IPS-18a (cell line): Measurements from ENCODE around the gene GSTA2.
"Not testable (repeated sequence)": the region's sequence is repeated elsewhere in the genome, so short reads cannot be mapped to it uniquely, and the experiment has no call there.

Experiments
- H3K27ac ChIP-seq: one replicate; pipeline ENCODE4 v1.5.1; 2013; ENCODE audit warnings: low read length
- H3K27me3 ChIP-seq: one replicate; pipeline ENCODE4 v1.6.1; 2013; ENCODE audit warnings: mild to moderate bottlenecking, low read length; ENCODE audit not compliant: control insufficient read depth, insufficient read depth
- H3K36me3 ChIP-seq: one replicate; pipeline ENCODE4 v1.6.1; 2013; ENCODE audit warnings: low read depth, low read length; ENCODE audit not compliant: control insufficient read depth
- H3K4me1 ChIP-seq: one replicate; pipeline ENCODE4 v1.6.1; 2013; ENCODE audit warnings: low read depth, low read length; ENCODE audit not compliant: control insufficient read depth
- H3K4me3 ChIP-seq: one replicate; pipeline ENCODE4 v1.5.1; 2013; ENCODE audit warnings: low read length
- H3K9ac ChIP-seq: one replicate; pipeline ENCODE4 v1.6.1; 2013; ENCODE audit warnings: mild to moderate bottlenecking, low read length, moderate library complexity
- H3K9me3 ChIP-seq: one replicate; pipeline ENCODE4 v1.6.1; 2013; ENCODE audit warnings: low read depth, low read length; ENCODE audit not compliant: control insufficient read depth

The GSTA2 gene

GRCh38 chr6:52724042-52724405 is 39.3 kb downstream of the GSTA2 start:
- Histone ChIP-seq H3K36me3 (no peaks in the 10 kb centered on the region), H3K9ac (no peak overlapping the region), H3K4me3 (no peak overlapping the region), H3K27ac (no peak overlapping the region), H3K4me1 (no peaks in the 10 kb centered on the region), H3K27me3 (no peaks in the 10 kb centered on the region), H3K9me3 (no peaks in the 10 kb centered on the region)

GRCh38 chr6:52720321-52720720 is 43.0 kb downstream of the GSTA2 start:
- no peaks in the 10 kb centered on the region for H3K36me3 ChIP-seq

GRCh38 chr6:52718550-52718949 is 44.7 kb downstream of the GSTA2 start:
- no peaks in the 10 kb centered on the region for H3K9me3 ChIP-seq
- no peak overlapping the region for H3K9ac ChIP-seq
- H3K4me1 ChIP-seq, result no peaks in the 10 kb centered on the region
- H3K4me3 ChIP-seq, result no peak overlapping the region
- no peak overlapping the region for H3K27ac ChIP-seq
- H3K27me3 ChIP-seq, result no peaks in the 10 kb centered on the region
- H3K36me3 ChIP-seq, result no peaks in the 10 kb centered on the region

More at GRCh38 chr6:52720321-52720720, 43.0 kb downstream of the GSTA2 start:
- Histone ChIP-seq H3K27me3 (no peaks in the 10 kb centered on the region), H3K9ac (no peak overlapping the region), H3K27ac (no peak overlapping the region), H3K4me3 (no peak overlapping the region), H3K4me1 (no peaks in the 10 kb centered on the region), H3K9me3 (no peaks in the 10 kb centered on the region)

GRCh38 chr6:52714761-52715160 is 48.5 kb downstream of the GSTA2 start:
- H3K27me3 ChIP-seq, H3K27ac ChIP-seq, H3K9ac ChIP-seq, H3K36me3 ChIP-seq, H3K4me3 ChIP-seq, H3K4me1 ChIP-seq, H3K9me3 ChIP-seq: not testable (repeated sequence)

- no peak overlapping the region for H3K9ac ChIP-seq
- no peak overlapping the region for H3K27ac ChIP-seq
Measured at GRCh38 chr6:52712136-52712535, 51.1 kb downstream of the GSTA2 start.

GRCh38 chr6:52707963-52708680 is 55.2 kb downstream of the GSTA2 start:
- H3K9me3 ChIP-seq, result peaks cover 5% of the 10 kb centered on the region
- H3K4me1 ChIP-seq, result no peaks in the 10 kb centered on the region
- no peak overlapping the region for H3K27ac ChIP-seq
- no peak overlapping the region for H3K9ac ChIP-seq
- no peaks in the 10 kb centered on the region for H3K27me3 ChIP-seq
- no peak overlapping the region for H3K4me3 ChIP-seq
- no peaks in the 10 kb centered on the region for H3K36me3 ChIP-seq

More at GRCh38 chr6:52712136-52712535, 51.1 kb downstream of the GSTA2 start:
- Histone ChIP-seq H3K4me1 (no peaks in the 10 kb centered on the region), H3K27me3 (no peaks in the 10 kb centered on the region), H3K9me3 (peaks cover 5% of the 10 kb centered on the region), H3K4me3 (no peak overlapping the region), H3K36me3 (no peaks in the 10 kb centered on the region)

GRCh38 chr6:52706001-52706400 is 57.3 kb downstream of the GSTA2 start:
- Histone ChIP-seq H3K4me3 (no peak overlapping the region), H3K9me3 (peaks cover 5% of the 10 kb centered on the region)

GRCh38 chr6:52704781-52705502 is 58.3 kb downstream of the GSTA2 start:
- H3K27ac ChIP-seq, H3K9ac ChIP-seq, H3K27me3 ChIP-seq, H3K9me3 ChIP-seq, H3K36me3 ChIP-seq, H3K4me1 ChIP-seq, H3K4me3 ChIP-seq: not testable (repeated sequence)

More at GRCh38 chr6:52706001-52706400, 57.3 kb downstream of the GSTA2 start:
- Histone ChIP-seq H3K27ac (no peak overlapping the region), H3K36me3 (no peaks in the 10 kb centered on the region), H3K4me1 (no peaks in the 10 kb centered on the region), H3K9ac (no peak overlapping the region), H3K27me3 (no peaks in the 10 kb centered on the region)

- Histone ChIP-seq H3K9ac (no peak overlapping the region), H3K36me3 (no peaks in the 10 kb centered on the region), H3K4me1 (no peaks in the 10 kb centered on the region), H3K27ac (no peak overlapping the region), H3K27me3 (no peaks in the 10 kb centered on the region), H3K9me3 (peaks cover 5% of the 10 kb centered on the region), H3K4me3 (no peak overlapping the region)
Measured at GRCh38 chr6:52704060-52704459, 59.2 kb downstream of the GSTA2 start.
